T-helper 2 cell treated with Interferon-gamma antibody and Interleukin-4, amounts not matched to agents 5 μg/mL and 100 μg/mL, for 36 hours (primary cell): ENCODE data around the gene MED10.

Experiments
- DNase-seq: peaks from one replicate; pipeline ENCODE4 v3.0.0; 2021; ENCODE audit warnings: low spot score
- H3K27ac Mint-ChIP-seq: one replicate; pipeline ENCODE4 v1.8.0; 2021; ENCODE audit warnings: mild to moderate bottlenecking, mixed read lengths
- H3K27me3 Mint-ChIP-seq: one replicate; pipeline ENCODE4 v1.8.0; 2021; ENCODE audit warnings: low read depth, mixed read lengths
- H3K36me3 Mint-ChIP-seq: one replicate; pipeline ENCODE4 v1.8.0; 2021; ENCODE audit warnings: low read depth, mixed read lengths
- H3K4me1 Mint-ChIP-seq: one replicate; pipeline ENCODE4 v1.8.0; 2021; ENCODE audit warnings: low read depth, mixed read lengths
- H3K4me3 Mint-ChIP-seq: one replicate; pipeline ENCODE4 v1.8.0; 2022; ENCODE audit warnings: mild to moderate bottlenecking, moderate library complexity, mixed read lengths
- H3K9me3 Mint-ChIP-seq: one replicate; pipeline ENCODE4 v1.8.0; 2021; ENCODE audit warnings: mixed read lengths

Gene MED10

DNA sequence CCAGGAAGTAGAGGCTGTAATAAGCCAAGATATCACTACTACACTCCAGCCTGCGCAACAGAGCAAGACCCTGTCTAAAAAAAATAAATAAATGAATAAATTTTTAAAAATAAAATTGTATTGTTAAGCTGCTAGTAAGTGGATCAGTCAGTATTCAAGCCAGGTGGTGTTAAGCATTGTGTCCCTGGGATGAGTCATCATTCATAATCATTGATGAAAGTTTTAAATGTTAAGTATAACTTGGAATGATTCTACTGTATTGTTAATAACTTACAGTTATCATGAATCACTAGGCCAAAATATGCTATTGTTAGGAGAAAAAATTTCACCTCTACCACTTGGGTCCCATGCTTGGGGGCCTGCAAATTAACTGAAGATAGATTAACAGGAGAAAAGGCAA lies 38.2 kb downstream of the MED10 start:
- H3K27ac Mint-ChIP-seq, result no peak overlapping the region

GRCh38 chr5:6338871-6339270 lies 39.5 kb downstream of the MED10 start:
- H3K36me3 Mint-ChIP-seq, result no peaks in the 10 kb centered on the region
- DNase-seq, result no peak
- no peaks in the 10 kb centered on the region for H3K27me3 Mint-ChIP-seq
- no peak overlapping the region for H3K4me3 Mint-ChIP-seq
- H3K9me3 Mint-ChIP-seq, result no peaks in the 10 kb centered on the region
- no peak overlapping the region for H3K27ac Mint-ChIP-seq
- H3K4me1 Mint-ChIP-seq, result no peaks in the 10 kb centered on the region

More for the DNA sequence above, 38.2 kb downstream of the MED10 start:
- H3K4me1 Mint-ChIP-seq, result no peaks in the 10 kb centered on the region
- H3K4me3 Mint-ChIP-seq, result no peak overlapping the region
- DNase-seq, result no peak
- H3K27me3 Mint-ChIP-seq, result no peaks in the 10 kb centered on the region
- no peaks in the 10 kb centered on the region for H3K36me3 Mint-ChIP-seq
- H3K9me3 Mint-ChIP-seq, result no peaks in the 10 kb centered on the region

DNA sequence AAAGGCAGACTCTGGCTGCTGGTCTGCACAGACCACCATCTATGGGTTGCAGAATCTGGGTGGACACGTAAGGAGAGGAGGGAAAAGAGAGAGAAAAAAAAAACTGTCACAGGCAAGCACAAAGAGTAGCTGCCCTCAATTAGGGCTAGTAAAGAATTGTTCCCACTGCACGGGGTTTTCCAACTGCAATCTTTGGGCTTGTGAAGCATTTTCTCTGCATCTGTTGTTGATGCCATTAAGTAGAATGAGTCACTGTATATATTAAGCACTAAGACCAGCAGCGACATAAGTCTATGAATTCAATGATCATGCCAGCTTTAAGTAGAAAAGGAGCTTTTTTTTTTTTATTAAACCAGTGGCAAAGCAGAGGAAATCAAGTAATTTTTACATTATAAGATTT lies 40.2 kb downstream of the MED10 start:
- no peaks in the 10 kb centered on the region for H3K4me1 Mint-ChIP-seq
- H3K27ac Mint-ChIP-seq, result no peak overlapping the region
- H3K9me3 Mint-ChIP-seq, result no peaks in the 10 kb centered on the region
- no peak for DNase-seq
- no peaks in the 10 kb centered on the region for H3K27me3 Mint-ChIP-seq
- no peak overlapping the region for H3K4me3 Mint-ChIP-seq
- no peaks in the 10 kb centered on the region for H3K36me3 Mint-ChIP-seq

DNA sequence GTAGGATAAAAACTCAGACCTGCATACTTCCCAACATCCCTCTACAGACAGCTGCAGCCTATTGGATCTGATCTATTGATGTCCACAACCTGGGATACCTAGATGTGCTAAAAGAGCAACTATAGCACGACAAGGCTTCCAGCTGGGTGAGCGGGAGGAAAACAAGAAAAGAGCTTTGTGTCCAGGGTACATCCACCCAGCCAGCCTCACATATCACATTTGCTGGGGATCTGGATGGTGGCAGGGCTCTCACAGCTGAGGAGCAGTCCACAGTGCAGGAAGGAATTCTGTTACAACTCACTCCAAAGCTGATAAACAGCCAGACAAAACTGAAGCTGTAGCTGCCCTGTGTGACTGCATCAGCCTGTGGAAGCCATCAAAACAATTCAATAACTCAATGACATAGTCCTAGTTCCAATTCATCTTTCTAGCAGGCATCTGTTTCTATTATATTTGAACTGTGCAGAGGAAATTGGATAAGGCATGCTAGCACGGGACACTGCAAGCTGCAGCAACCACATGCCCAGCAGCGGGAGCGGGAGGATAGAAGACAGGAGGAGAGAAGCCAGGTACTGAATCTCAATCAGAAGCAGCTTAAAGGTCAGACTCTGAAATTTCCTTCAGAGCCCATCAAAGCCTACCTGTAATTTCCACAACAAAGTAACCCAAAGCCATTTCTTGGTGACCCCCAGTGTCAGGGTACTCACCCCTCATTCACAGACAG lies 45.0 kb downstream of the MED10 start:
- H3K4me3 Mint-ChIP-seq, result no peak overlapping the region
- H3K9me3 Mint-ChIP-seq, result peaks cover 14% of the 10 kb centered on the region
- DNase-seq, result no peak
- no peaks in the 10 kb centered on the region for H3K4me1 Mint-ChIP-seq
- no peaks in the 10 kb centered on the region for H3K27me3 Mint-ChIP-seq
- no peaks in the 10 kb centered on the region for H3K36me3 Mint-ChIP-seq
- H3K27ac Mint-ChIP-seq, result no peak overlapping the region

- DNase-seq, result no peak
- Mint-ChIP-seq H3K9me3 (peaks cover 14% of the 10 kb centered on the region), H3K4me3 (no peak overlapping the region), H3K27ac (no peak overlapping the region), H3K36me3 (no peaks in the 10 kb centered on the region), H3K27me3 (no peaks in the 10 kb centered on the region), H3K4me1 (no peaks in the 10 kb centered on the region)
Measured at GRCh38 chr5:6328173-6328572, 50.2 kb downstream of the MED10 start.

- H3K4me1 Mint-ChIP-seq, result no peaks in the 10 kb centered on the region
- H3K9me3 Mint-ChIP-seq, result peaks cover 14% of the 10 kb centered on the region
- H3K36me3 Mint-ChIP-seq, result no peaks in the 10 kb centered on the region
- no peak overlapping the region for H3K27ac Mint-ChIP-seq
- DNase-seq, result no peak
- H3K27me3 Mint-ChIP-seq, result no peaks in the 10 kb centered on the region
- no peak overlapping the region for H3K4me3 Mint-ChIP-seq
Measured at GRCh38 chr5:6326776-6327175, 51.6 kb downstream of the MED10 start.

- Mint-ChIP-seq H3K36me3 (no peaks in the 10 kb centered on the region), H3K27me3 (no peaks in the 10 kb centered on the region), H3K9me3 (no peaks in the 10 kb centered on the region)
Measured at GRCh38 chr5:6322163-6322713, 56.1 kb downstream of the MED10 start.

More at GRCh38 chr5:6322163-6322713, 56.1 kb downstream of the MED10 start:
- DNase-seq, result no peak
- H3K27ac Mint-ChIP-seq, result no peak overlapping the region
- no peak overlapping the region for H3K4me3 Mint-ChIP-seq
- no peaks in the 10 kb centered on the region for H3K4me1 Mint-ChIP-seq
